Measurements from ENCODE around the gene AJAP1.

The AJAP1 gene

GRCh38 chr1:4736254-4736653 lies 81.8 kb downstream of the AJAP1 start:
- no peak for TF ChIP-seq CTCF (IDR thresholded peaks at IDR 0.05; ENCODE audit: insufficient read depth, low read depth, low read length, missing control alignments)
- H3K4me3 ChIP-seq (ENCODE audit: low read depth, low read length), result no peak overlapping the region
- DNase-seq (ENCODE audit: low read depth), result no peak

- no peak for DNase-seq (ENCODE audit: low read depth)
- H3K4me3 ChIP-seq (ENCODE audit: low read depth, low read length), result no peak overlapping the region
- TF ChIP-seq CTCF (IDR thresholded peaks at IDR 0.05; ENCODE audit: insufficient read depth, low read depth, low read length, missing control alignments), result no peak
Measured at GRCh38 chr1:4741876-4742423, 87.5 kb downstream of the AJAP1 start.

- no peak for TF ChIP-seq CTCF (IDR thresholded peaks at IDR 0.05; ENCODE audit: insufficient read depth, low read depth, low read length, missing control alignments)
- DNase-seq (ENCODE audit: low read depth), result no peak
- no peak overlapping the region for H3K4me3 ChIP-seq (ENCODE audit: low read depth, low read length)
Measured at GRCh38 chr1:4743978-4744750, 89.8 kb downstream of the AJAP1 start.

DNA sequence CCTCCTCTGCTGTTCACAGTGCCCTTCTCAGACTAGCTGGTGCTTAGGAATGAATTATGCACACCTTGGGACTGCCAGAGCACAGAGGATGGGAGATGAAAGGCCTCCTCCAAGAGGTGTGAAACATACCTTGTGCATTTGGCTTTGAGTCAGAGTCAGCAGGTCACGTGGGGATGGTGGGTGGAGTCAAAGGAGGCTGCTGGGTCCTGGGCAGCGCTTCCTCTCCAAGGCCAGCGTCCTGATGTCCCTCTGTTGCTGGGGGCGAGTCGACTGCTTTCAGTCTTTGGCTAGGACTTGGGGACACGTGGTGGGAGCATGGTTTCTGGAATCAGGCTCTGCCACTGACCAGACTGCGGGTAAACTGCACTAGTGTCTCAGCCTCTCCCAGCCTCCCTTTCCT lies 91.2 kb downstream of the AJAP1 start:
- H3K4me3 ChIP-seq (ENCODE audit: low read depth, low read length), result no peak overlapping the region

DNA sequence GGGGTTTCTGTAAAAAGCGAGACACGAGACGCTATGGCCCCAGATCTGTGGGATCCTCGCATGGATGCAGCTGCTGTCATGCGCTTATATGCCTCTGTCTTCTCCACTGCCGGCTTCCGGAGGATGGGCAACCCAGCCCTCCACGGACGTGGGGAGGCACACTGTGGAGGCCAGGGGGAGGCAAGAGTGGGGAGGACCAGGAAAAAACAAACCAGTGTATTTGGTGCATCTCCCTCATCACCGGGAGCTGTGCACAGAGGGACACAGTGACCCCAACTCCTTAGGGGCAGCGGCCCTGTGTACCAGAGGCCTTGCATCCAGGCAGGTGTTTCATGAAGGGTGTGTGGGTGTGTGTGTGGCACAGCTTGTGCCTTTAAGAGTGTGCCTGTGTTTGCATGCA lies 95.0 kb downstream of the AJAP1 start:
- no peak overlapping the region for H3K4me3 ChIP-seq (ENCODE audit: low read depth, low read length)
- no peak for TF ChIP-seq CTCF (IDR thresholded peaks at IDR 0.05; ENCODE audit: insufficient read depth, low read depth, low read length, missing control alignments)
- DNase-seq (ENCODE audit: low read depth), result no peak

More for the DNA sequence above, 91.2 kb downstream of the AJAP1 start:
- peak; percentile 2 for DNase-seq (ENCODE audit: low read depth)
- no peak for TF ChIP-seq CTCF (IDR thresholded peaks at IDR 0.05; ENCODE audit: insufficient read depth, low read depth, low read length, missing control alignments)

DNA sequence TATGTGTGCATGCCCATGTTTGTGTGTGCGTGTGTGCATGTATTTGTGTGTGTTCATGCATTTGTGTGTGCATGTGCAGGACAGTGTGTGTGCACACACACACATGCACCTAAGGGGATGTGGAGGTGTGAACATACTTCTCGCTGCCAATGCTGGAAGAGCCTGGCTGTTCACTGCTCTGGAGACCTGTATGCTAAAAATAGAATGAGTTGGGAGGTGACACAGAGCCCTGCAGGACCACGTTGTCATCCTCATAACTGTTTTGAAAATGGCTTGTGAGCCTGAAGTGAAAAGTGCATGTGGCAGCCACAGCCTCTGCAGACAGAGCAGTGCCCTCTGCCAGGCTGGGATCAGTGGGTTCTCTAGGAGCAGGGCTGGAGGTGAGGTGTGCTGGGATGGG lies 95.8 kb downstream of the AJAP1 start:
- H3K4me3 ChIP-seq (ENCODE audit: low read depth, low read length), result no peak overlapping the region
- no peak for DNase-seq (ENCODE audit: low read depth)
- no peak for TF ChIP-seq CTCF (IDR thresholded peaks at IDR 0.05; ENCODE audit: insufficient read depth, low read depth, low read length, missing control alignments)

DNA sequence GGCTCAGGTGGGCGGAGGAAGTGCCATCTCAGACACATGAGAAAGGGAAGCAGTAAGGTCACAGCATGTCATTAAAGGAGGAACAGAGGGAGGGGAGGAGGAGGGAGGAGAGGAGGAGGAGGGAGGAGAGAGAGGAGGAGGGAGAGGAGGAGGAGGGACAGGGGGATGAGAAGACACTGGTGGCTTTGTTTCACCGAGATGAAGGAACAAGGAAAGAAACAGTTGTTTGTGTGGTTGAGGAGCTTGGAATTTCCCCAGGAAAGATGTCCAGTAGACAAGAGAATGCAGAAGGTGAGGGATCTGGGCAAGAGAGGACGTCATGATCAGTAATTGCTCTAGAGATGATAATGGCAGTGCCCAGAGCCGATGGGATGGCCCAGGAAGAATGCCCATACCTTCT lies 97.7 kb downstream of the AJAP1 start:
- no peak for TF ChIP-seq CTCF (IDR thresholded peaks at IDR 0.05; ENCODE audit: insufficient read depth, low read depth, low read length, missing control alignments)
- DNase-seq (ENCODE audit: low read depth), result no peak
- no peak overlapping the region for H3K4me3 ChIP-seq (ENCODE audit: low read depth, low read length)

Data from GM12865 (cell line).